Measurements from ENCODE around the gene HEMGN. TPM values are rescaled to one million over a fixed set of nuclear protein-coding genes. Genes with fewer than 3 reads are reported as not detected.
A peak's percentile ranks its signal among the peaks of the same experiment; 100 is the strongest.

Gene HEMGN
- total and polyA plus RNA-seq, 2 of the 13 experiments (the other 11 are each of a cell fraction or from before 2014, with no cell fraction given): not detected

- TF ChIP-seq PRDM15 (CRISPR knock-in tag; IDR thresholded peaks at IDR 0.05) (0 out of 2 replicates have a peak, but pooled peaks have one; percentile 66), ZNF83 (CRISPR knock-in tag; IDR thresholded peaks at IDR 0.05; ENCODE audit: borderline replicate concordance) (no peak; the same call in 1 of the 2 replicates), SETDB1 (CRISPR knock-in tag; IDR thresholded peaks at IDR 0.05; ENCODE audit: borderline replicate concordance) (no peak), EZH2 (conservative IDR thresholded peaks at IDR 0.05; ENCODE audit: low read depth, low read length) (no peak), ARNT (IDR thresholded peaks at IDR 0.05) (no peak), IRX3 (CRISPR knock-in tag; IDR thresholded peaks at IDR 0.05; ENCODE audit: borderline replicate concordance, low read depth) (no peak), ZNF616 (CRISPR knock-in tag; IDR thresholded peaks at IDR 0.05; ENCODE audit: low read depth) (0 out of 2 replicates have a peak, but pooled peaks have one; percentile 60), ZNF350 (CRISPR knock-in tag; IDR thresholded peaks at IDR 0.05; ENCODE audit: borderline replicate concordance, low read depth) (peak; percentile 98), SOX6 (IDR thresholded peaks at IDR 0.05) (no peak), SOX6 (CRISPR knock-in tag; IDR thresholded peaks at IDR 0.05) (peak; percentile 85), KLF12 (CRISPR knock-in tag; IDR thresholded peaks at IDR 0.05; ENCODE audit: borderline replicate concordance) (peak; percentile 82), ZNF816 (CRISPR knock-in tag; IDR thresholded peaks at IDR 0.05; ENCODE audit: borderline replicate concordance) (no peak), NFE2L1 (CRISPR knock-in tag; IDR thresholded peaks at IDR 0.05; ENCODE audit: borderline replicate concordance) (peak; percentile 41; the same call in 1 of the 2 replicates), THAP11 (CRISPR knock-in tag; IDR thresholded peaks at IDR 0.05) (peak; percentile 95), MTF1 (CRISPR knock-in tag; IDR thresholded peaks at IDR 0.05) (no peak), ZKSCAN8 (CRISPR knock-in tag; IDR thresholded peaks at IDR 0.05; ENCODE audit: borderline replicate concordance) (peak; percentile 80; the same call in 1 of the 2 replicates), ZBTB34 (CRISPR knock-in tag; IDR thresholded peaks at IDR 0.05) (0 out of 2 replicates have a peak, but pooled peaks have one; percentile 40), ZNF510 (CRISPR knock-in tag; IDR thresholded peaks at IDR 0.05; ENCODE audit: low read depth) (peak; percentile 89; the same call in 1 of the 2 replicates), NBN (conservative IDR thresholded peaks at IDR 0.05) (no peak), FOXC1 (CRISPR knock-in tag; IDR thresholded peaks at IDR 0.05; ENCODE audit: borderline replicate concordance) (peak; percentile 99), HOXA3 (CRISPR knock-in tag; IDR thresholded peaks at IDR 0.05) (peak; percentile 99), GPN1 (CRISPR knock-in tag; IDR thresholded peaks at IDR 0.05; ENCODE audit: borderline replicate concordance) (no peak), LRRFIP1 (CRISPR knock-in tag; conservative IDR thresholded peaks at IDR 0.05) (0 out of 2 replicates have a peak, but pooled peaks have one; percentile 31)
Measured at GRCh38 chr9:97921959-97922724, 15.8 kb downstream of the HEMGN start, which contains the start of gene TRMO (continued).
